CD4-positive, alpha-beta memory T cell (primary cell): ENCODE results near the gene AVP. TPM values are rescaled to one million over a fixed set of nuclear protein-coding genes. Genes with fewer than 3 reads are reported as not detected.
"Not testable (repeated sequence)": the region's sequence is repeated elsewhere in the genome, so short reads cannot be mapped to it uniquely, and the experiment has no call there.

Experiments used
- CTCF ChIA-PET: fragments of 350-600 bp; sonication (Branson Sonifier 250); formaldehyde crosslinking; loops from one replicate; lab custom pipeline; 2021; ENCODE audit warnings: inconsistent platforms; ENCODE audit not compliant: partially characterized antibody; lab: Charles Lee
- POLR2A ChIA-PET: fragments of 350-600 bp; sonication (Branson Sonifier 250); formaldehyde crosslinking; loops from one replicate; lab custom pipeline; 2021; ENCODE audit not compliant: partially characterized antibody; lab: Charles Lee
- DNase-seq, 5 donors: peaks; one replicate each; pipeline versions ENCODE4 v3.0.0 to v3.0.0-alpha.2; 2020 to 2022; ENCODE audit warnings: mixed read lengths in 1 of 5
- H3K27ac ChIP-seq: one replicate; pipeline ENCODE4 v1.7.0; 2013; ENCODE audit warnings: low read depth, low read length
- H3K27me3 ChIP-seq: 2 replicates; pipeline ENCODE4 v1.7.0; 2013; ENCODE audit warnings: mild to moderate bottlenecking, low read length, moderate library complexity; ENCODE audit not compliant: insufficient read depth
- H3K36me3 ChIP-seq: 2 replicates; pipeline ENCODE4 v1.7.0; 2013; ENCODE audit warnings: mild to moderate bottlenecking, low read length, moderate library complexity; ENCODE audit not compliant: insufficient read depth
- H3K4me1 ChIP-seq: 2 replicates; pipeline ENCODE4 v1.7.0; 2013; ENCODE audit warnings: mild to moderate bottlenecking, low read length, moderate library complexity; ENCODE audit not compliant: insufficient read depth
- H3K4me3 ChIP-seq, 2 donors: one replicate each; pipeline ENCODE4 v1.7.0; 2013; ENCODE audit warnings: low read length in 2 of 2, mild to moderate bottlenecking in 1 of 2
- H3K9me3 ChIP-seq, 2 donors: one replicate each; pipeline ENCODE4 v1.7.0; 2013; ENCODE audit warnings: low read length in 2 of 2, control low read depth in 1 of 2; ENCODE audit not compliant: control insufficient read depth in 1 of 2
- H3K27ac Mint-ChIP-seq, 7 donors: one replicate each; pipeline ENCODE4 v1.8.0; 2020 to 2021; ENCODE audit warnings: mixed read lengths in 7 of 7, mild to moderate bottlenecking in 6 of 7, inconsistent platforms in 3 of 7, moderate library complexity in 3 of 7
- H3K27me3 Mint-ChIP-seq, 2 donors: one replicate each; pipeline ENCODE4 v1.8.0; 2020 to 2021; ENCODE audit warnings: mixed read lengths in 2 of 2
- H3K36me3 Mint-ChIP-seq, 2 donors: one replicate each; pipeline ENCODE4 v1.8.0; 2020 to 2021; ENCODE audit warnings: mixed read lengths in 2 of 2, inconsistent platforms in 1 of 2, mild to moderate bottlenecking in 1 of 2
- H3K4me1 Mint-ChIP-seq, 4 donors: one replicate each; pipeline ENCODE4 v1.8.0; 2020 to 2021; ENCODE audit warnings: mixed read lengths in 4 of 4, mild to moderate bottlenecking in 1 of 4
- H3K4me3 Mint-ChIP-seq, 8 donors: one replicate each; pipeline ENCODE4 v1.8.0; 2020 to 2021; ENCODE audit warnings: mixed read lengths in 8 of 8, mild to moderate bottlenecking in 7 of 8, moderate library complexity in 6 of 8, inconsistent platforms in 3 of 8
- H3K9me3 Mint-ChIP-seq, 8 donors: one replicate each; pipeline ENCODE4 v1.8.0; 2020 to 2021; ENCODE audit warnings: mixed read lengths in 8 of 8, mild to moderate bottlenecking in 5 of 8, inconsistent platforms in 3 of 8, moderate library complexity in 1 of 8
- intact Hi-C: fragments of 100-400 bp; cut with micrococcal nuclease; formaldehyde crosslinking; loops from one replicate; pipeline ENCODE4 v1.15.1; 2023
- polyA plus RNA-seq, 2 donors: library from polyadenylated mRNA; unstranded; fragments of 300-500 nt; fragmentation: Illumina TruSeq; gene quantifications; one replicate each; pipeline ENCODE4 v1.2.3, GENCODE V29; 2021
- total RNA-seq, 2 experiments: library from RNA; stranded (reverse); gene quantifications; one replicate each; pipeline ENCODE4 v1.2.3, GENCODE V29; 2021

Gene AVP
- total and polyA plus RNA-seq, 4 experiments from 2014 or later = not detected

DNA sequence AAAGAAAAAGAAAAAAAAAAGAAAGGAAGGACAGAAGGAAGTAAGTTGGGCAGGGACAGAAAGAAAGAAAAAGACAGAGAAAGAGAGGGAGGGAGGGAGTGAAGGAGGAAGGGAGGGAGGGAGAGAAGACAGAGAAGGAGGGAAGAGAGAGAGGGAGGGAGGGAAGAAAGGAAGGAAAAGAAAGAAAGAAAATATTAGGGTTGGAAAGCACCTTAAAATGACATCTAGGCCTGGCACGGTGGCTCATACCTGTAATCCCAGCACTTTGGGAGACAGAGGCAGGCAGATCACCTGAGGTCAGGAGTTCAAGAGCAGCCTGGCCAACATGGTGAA, 42.0 kb upstream of the AVP start:
- Histone ChIP-seq H3K36me3 (no peaks in the 10 kb centered on the region), H3K4me3 (no peak overlapping the region), H3K27me3 (no peaks in the 10 kb centered on the region), H3K27ac (no peak overlapping the region), H3K9me3 (no peaks in the 10 kb centered on the region), H3K4me1 (peaks cover 24% of the 10 kb centered on the region)
- Mint-ChIP-seq H3K27ac (no peak overlapping the region), H3K36me3 (peaks cover 20 to 27% of the 10 kb centered on the region in 2 donors), H3K9me3 (peaks cover 0 to 8% (median 0%) of the 10 kb centered on the region in 8 donors), H3K4me3 (no peak overlapping the region), H3K4me1 (peaks cover 11 to 34% (median 22%) of the 10 kb centered on the region in 4 donors), H3K27me3 (no peaks in the 10 kb centered on the region)
- intact Hi-C loops = no loop called here
- ChIA-PET POLR2A (no interaction called here), CTCF (no interaction called here)
- no peak for DNase-seq

DNA sequence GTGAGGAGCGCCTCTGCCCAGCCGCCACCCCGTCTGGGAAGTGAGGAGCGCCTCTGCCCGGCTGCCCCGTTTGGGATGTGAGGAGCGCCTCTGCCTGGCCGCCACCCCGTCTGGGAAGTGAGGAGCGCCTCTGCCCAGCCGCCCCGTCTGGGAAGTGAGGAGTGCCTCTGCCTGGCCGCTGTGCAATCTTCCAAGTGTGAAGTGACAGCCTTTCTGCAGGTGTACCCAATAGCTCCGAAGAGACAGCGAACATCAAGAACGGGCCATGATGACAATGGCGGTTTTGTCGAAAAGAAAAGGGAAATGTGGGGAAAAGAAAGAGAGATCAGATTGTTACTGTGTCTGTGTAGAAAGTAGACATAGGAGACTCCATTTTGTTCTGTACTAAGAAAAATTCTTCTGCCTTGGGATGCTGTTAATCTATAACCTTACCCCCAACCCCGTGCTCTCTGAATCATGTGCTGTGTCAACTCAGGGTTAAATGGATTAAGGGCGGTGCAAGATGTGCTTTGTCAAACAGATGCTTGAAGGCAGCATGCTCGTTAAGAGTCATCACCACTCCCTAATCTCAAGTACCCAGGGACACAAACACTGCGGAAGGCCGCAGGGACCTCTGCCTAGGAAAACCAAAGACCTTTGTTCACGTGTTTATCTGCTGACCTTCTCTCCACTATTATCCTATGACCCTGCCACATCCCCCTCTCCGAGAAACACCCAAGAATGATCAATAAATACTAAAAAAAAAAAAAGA, 41.4 kb upstream of the AVP start:
- H3K4me3 Mint-ChIP-seq, H3K9me3 ChIP-seq, H3K4me3 ChIP-seq, DNase-seq, POLR2A ChIA-PET, H3K9me3 Mint-ChIP-seq, H3K27ac ChIP-seq, H3K27me3 Mint-ChIP-seq, H3K27me3 ChIP-seq, CTCF ChIA-PET, H3K27ac Mint-ChIP-seq, H3K36me3 ChIP-seq, intact Hi-C loops: not testable (repeated sequence)
- H3K4me1 ChIP-seq = peaks cover 30% of the 10 kb centered on the region
- Mint-ChIP-seq H3K4me1 (peaks cover 17 to 39% (median 27%) of the 10 kb centered on the region in 4 donors), H3K36me3 (peaks cover 26 to 32% of the 10 kb centered on the region in 2 donors)

DNA sequence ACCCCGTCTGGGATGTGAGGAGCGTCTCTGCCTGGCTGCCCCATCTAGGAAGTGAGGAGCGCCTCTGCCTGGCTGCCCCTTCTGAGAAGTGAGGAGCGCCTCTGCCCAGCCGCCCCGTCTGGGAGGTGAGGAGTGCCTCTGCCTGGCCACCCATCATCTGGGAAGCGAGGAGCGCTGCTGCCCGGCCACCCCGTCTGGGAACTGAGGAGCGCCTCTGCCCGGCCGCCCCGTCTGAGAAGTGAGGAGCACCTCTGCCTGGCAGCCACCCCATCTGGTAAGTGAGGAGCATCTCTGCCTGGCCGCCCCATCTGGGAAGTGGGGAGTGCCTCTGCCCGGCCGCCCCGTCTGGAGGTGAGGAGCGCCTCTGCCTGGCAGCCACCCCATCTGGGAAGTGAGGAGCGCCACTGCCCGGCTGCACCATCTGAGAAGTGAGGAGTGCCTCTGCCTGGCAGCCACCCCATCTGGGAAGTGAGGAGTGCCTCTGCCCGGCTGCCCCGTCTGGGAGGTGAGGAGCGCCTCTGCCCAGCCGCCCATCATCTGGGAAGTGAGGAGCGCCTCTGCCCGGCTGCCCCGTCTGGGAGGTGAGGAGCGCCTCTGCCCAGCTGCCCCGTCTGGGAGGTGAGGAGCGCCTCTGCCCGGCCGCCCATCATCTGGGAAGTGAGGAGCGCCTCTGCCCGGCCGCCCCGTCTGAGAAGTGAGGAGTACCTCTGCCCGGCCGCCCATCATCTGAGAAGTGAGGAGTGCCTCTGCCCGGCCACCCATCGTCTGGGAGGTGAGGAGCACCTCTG, 40.4 kb upstream of the AVP start:
- H3K4me3 ChIP-seq, H3K9me3 Mint-ChIP-seq, H3K27me3 Mint-ChIP-seq, CTCF ChIA-PET, H3K27me3 ChIP-seq, H3K4me3 Mint-ChIP-seq, H3K27ac ChIP-seq, DNase-seq, POLR2A ChIA-PET, H3K36me3 ChIP-seq, H3K9me3 ChIP-seq: not testable (repeated sequence)
- peak overlapping the region in 1 of 7 donors; percentile 53 for H3K27ac Mint-ChIP-seq
- intact Hi-C loops = loop anchor here (5.0 kb wide), 1 partner anchor 47 kb away; the partner anchor contains the start of gene LZTS3
- H3K4me1 Mint-ChIP-seq = peaks cover 21 to 44% (median 32%) of the 10 kb centered on the region in 4 donors
- H3K36me3 Mint-ChIP-seq = peaks cover 29 to 37% of the 10 kb centered on the region in 2 donors
- H3K4me1 ChIP-seq = peaks cover 35% of the 10 kb centered on the region

DNA sequence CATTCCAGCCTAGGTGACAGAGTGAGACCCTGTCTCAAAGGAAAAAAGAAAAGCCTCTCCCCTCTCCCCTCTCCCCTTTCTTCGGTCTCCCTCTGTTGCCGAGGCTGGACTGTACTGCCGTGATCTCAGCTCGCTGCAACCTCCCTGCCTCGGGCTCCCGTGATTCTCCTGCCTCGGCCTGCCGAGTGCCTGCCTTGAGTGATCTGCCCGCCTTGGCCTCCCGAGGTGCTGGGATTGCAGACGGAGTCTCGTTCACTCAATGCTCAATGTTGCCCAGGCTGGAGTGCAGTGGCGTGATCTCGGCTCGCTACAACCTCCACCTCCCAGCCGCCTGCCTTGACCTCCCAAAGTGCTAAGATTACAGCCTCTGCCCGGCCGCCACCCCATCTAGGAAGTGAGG, 39.6 kb upstream of the AVP start:
- H3K4me3 ChIP-seq, DNase-seq, H3K27me3 Mint-ChIP-seq, H3K9me3 Mint-ChIP-seq, H3K9me3 ChIP-seq, H3K27me3 ChIP-seq, H3K27ac ChIP-seq, H3K36me3 ChIP-seq, H3K4me3 Mint-ChIP-seq: not testable (repeated sequence)
- H3K36me3 Mint-ChIP-seq = peaks cover 29 to 37% of the 10 kb centered on the region in 2 donors
- intact Hi-C loops = loop anchor here (5.0 kb wide), 1 partner anchor 48 kb away; the partner anchor contains the start of gene LZTS3
- peaks cover 35% of the 10 kb centered on the region for H3K4me1 ChIP-seq
- peaks cover 21 to 44% (median 35%) of the 10 kb centered on the region in 4 donors for H3K4me1 Mint-ChIP-seq
- H3K27ac Mint-ChIP-seq = peak overlapping the region in 4 of 7 donors; percentile 75 to 98 (median 82)
- ChIA-PET POLR2A (interaction anchor here (1.1 kb wide), 1 partner anchor 33 kb away, joined by 3 read pairs; no protein-coding TSS in a partner anchor), CTCF (interaction anchor here (1.4 kb wide), 1 partner anchor 9 kb away, joined by 4 read pairs; no protein-coding TSS in a partner anchor)

- peaks cover 35% of the 10 kb centered on the region for H3K4me1 ChIP-seq
- POLR2A ChIA-PET = interaction anchor here (1.1 to 3.4 kb wide), 2 partner anchors 34 to 36 kb away, joined by 3 to 14 read pairs; partner anchors contain the start of genes FASTKD5 and UBOX5
- no peaks in the 10 kb centered on the region for H3K27me3 ChIP-seq
- H3K27ac Mint-ChIP-seq = peak overlapping the region; percentile 80 to 98 (median 92)
- intact Hi-C loops = loop anchor here (5.0 kb wide), 1 partner anchor 49 kb away; the partner anchor contains the start of gene LZTS3
- H3K4me1 Mint-ChIP-seq = peaks cover 21 to 50% (median 34%) of the 10 kb centered on the region in 4 donors
- peaks cover 29 to 35% of the 10 kb centered on the region in 2 donors for H3K36me3 Mint-ChIP-seq
- H3K9me3 ChIP-seq = no peaks in the 10 kb centered on the region
- no peak overlapping the region for H3K27ac ChIP-seq
- CTCF ChIA-PET = interaction anchor here (1.4 kb wide), 1 partner anchor 8 kb away, joined by 4 read pairs; no protein-coding TSS in a partner anchor
- peaks cover 0 to 8% (median 0%) of the 10 kb centered on the region in 8 donors for H3K9me3 Mint-ChIP-seq
- H3K27me3 Mint-ChIP-seq = no peaks in the 10 kb centered on the region
- H3K4me3 Mint-ChIP-seq = peak overlapping the region in 6 of 8 donors; percentile 7 to 67 (median 22)
- no peaks in the 10 kb centered on the region for H3K36me3 ChIP-seq
- no peak for DNase-seq
- H3K4me3 ChIP-seq = no peak overlapping the region
Observed at GRCh38 chr20:3123542-3123941, 39.0 kb upstream of the AVP start.

- intact Hi-C loops = loop anchor here (5.0 kb wide), 1 partner anchor 50 kb away; the partner anchor contains the start of gene LZTS3
- H3K27me3 Mint-ChIP-seq = no peaks in the 10 kb centered on the region
- Histone ChIP-seq H3K27ac (no peak overlapping the region), H3K36me3 (no peaks in the 10 kb centered on the region), H3K4me3 (peak overlapping the region in 1 of 2 donors; percentile 2), H3K9me3 (no peaks in the 10 kb centered on the region), H3K4me1 (peaks cover 35% of the 10 kb centered on the region), H3K27me3 (no peaks in the 10 kb centered on the region)
- CTCF ChIA-PET = interaction anchor here (0.6 to 1.5 kb wide), 2 partner anchors 36 to 985 kb away, joined by 3 to 4 read pairs; no protein-coding TSS in a partner anchor
- POLR2A ChIA-PET = interaction anchor here (1.0 to 3.4 kb wide), 4 partner anchors 35 to 81 kb away, joined by 3 to 14 read pairs (median 6); partner anchors contain the start of genes FASTKD5 and UBOX5
- DNase-seq = no peak
- peaks cover 22 to 54% (median 35%) of the 10 kb centered on the region in 4 donors for H3K4me1 Mint-ChIP-seq
- H3K27ac Mint-ChIP-seq = peak overlapping the region; percentile 80 to 98 (median 96)
- H3K9me3 Mint-ChIP-seq = peaks cover 0 to 8% (median 0%) of the 10 kb centered on the region in 8 donors
- H3K36me3 Mint-ChIP-seq = peaks cover 29 to 36% of the 10 kb centered on the region in 2 donors
- H3K4me3 Mint-ChIP-seq = peak overlapping the region in 5 of 8 donors; percentile 44 to 77 (median 61)
Observed at GRCh38 chr20:3121955-3122610, 37.6 kb upstream of the AVP start.
